Neural progenitor cell (in vitro differentiated cells): Measurements from ENCODE around the gene ANKLE1.

ENCODE experiments used
- CTCF ChIP-seq: fragments of 200-600 bp; sonication (generic); IDR thresholded peaks from 2 replicates; pipeline ENCODE4 v1.5.1; 2017; ENCODE audit warnings: antibody characterized with exemption, mild to moderate bottlenecking
- EZH2 ChIP-seq: fragments of 200-600 bp; sonication (generic); IDR thresholded peaks from 2 replicates; pipeline ENCODE4 v1.6.1; 2017; ENCODE audit warnings: antibody characterized with exemption, mild to moderate bottlenecking, moderate library complexity
- EZH2phosphoT487 ChIP-seq: fragments of 200-600 bp; sonication (generic); IDR thresholded peaks from 2 replicates; pipeline ENCODE4 v1.6.1; 2017; ENCODE audit warnings: antibody characterized with exemption

- TF ChIP-seq CTCF (no peak), EZH2 (no peak), EZH2phosphoT487 (no peak)
Measured at GRCh38 chr19:17296976-17297375, 15.3 kb downstream of the ANKLE1 start.
